Bronchial epithelial cell (primary cell): Measurements from ENCODE around the gene SLC35F3. TPM values are rescaled to one million over a fixed set of nuclear protein-coding genes. Genes with fewer than 3 reads are reported as not detected.
"Not testable (repeated sequence)": the region's sequence is repeated elsewhere in the genome, so short reads cannot be mapped to it uniquely, and the experiment has no call there.

Experiments
- DNase-seq: peaks from one replicate; pipeline ENCODE4 v3.0.0-alpha.2; 2010; ENCODE audit warnings: low read depth
- FAIRE-seq: peaks from 2 replicates; lab custom pipeline; 2011; peaks lifted over from hg19 to GRCh38; lab: Jason Lieb, UNC
- H3K27me3 ChIP-seq: 2 replicates; pipeline ENCODE4 v1.5.1; 2011; ENCODE audit warnings: low read length; ENCODE audit not compliant: control insufficient read depth, insufficient read depth
- H3K36me3 ChIP-seq: 2 replicates; pipeline ENCODE4 v1.5.1; 2011; ENCODE audit warnings: low read length; ENCODE audit not compliant: control insufficient read depth, insufficient read depth
- H3K4me3 ChIP-seq: 2 replicates; pipeline ENCODE4 v1.5.1; 2011; ENCODE audit warnings: mild to moderate bottlenecking, low read depth, low read length, control low read depth
- CTCF ChIP-seq: IDR thresholded peaks from 2 replicates; pipeline ENCODE4 v1.5.1; 2011; ENCODE audit warnings: mild to moderate bottlenecking, moderate library complexity, low read length, control low read depth, inconsistent platforms; ENCODE audit not compliant: insufficient read depth, severe bottlenecking
- total RNA-seq: library from RNA; depleted of rRNA; stranded (reverse); fragments of >200 nt; gene quantifications from 2 replicates; pipeline ENCODE4 v1.2.1, GENCODE V29; 2014

Gene SLC35F3
- total RNA-seq, 1 donor from 2014 or later = 0.79 TPM

GRCh38 chr1:234295068-234295467, 390.6 kb downstream of the SLC35F3 start:
- Histone ChIP-seq H3K4me3 (no peak overlapping the region), H3K36me3 (no peaks in the 10 kb centered on the region), H3K27me3 (no peaks in the 10 kb centered on the region)
- TF ChIP-seq CTCF = no peak
- FAIRE-seq (no peak), DNase-seq (no peak)

- no peak for DNase-seq
- Histone ChIP-seq H3K4me3 (no peak overlapping the region), H3K36me3 (no peaks in the 10 kb centered on the region), H3K27me3 (no peaks in the 10 kb centered on the region)
- FAIRE-seq = no peak
- TF ChIP-seq CTCF = no peak
These were observed 391.1 kb downstream of the SLC35F3 start for GRCh38 chr1:234295626-234296025.

DNA sequence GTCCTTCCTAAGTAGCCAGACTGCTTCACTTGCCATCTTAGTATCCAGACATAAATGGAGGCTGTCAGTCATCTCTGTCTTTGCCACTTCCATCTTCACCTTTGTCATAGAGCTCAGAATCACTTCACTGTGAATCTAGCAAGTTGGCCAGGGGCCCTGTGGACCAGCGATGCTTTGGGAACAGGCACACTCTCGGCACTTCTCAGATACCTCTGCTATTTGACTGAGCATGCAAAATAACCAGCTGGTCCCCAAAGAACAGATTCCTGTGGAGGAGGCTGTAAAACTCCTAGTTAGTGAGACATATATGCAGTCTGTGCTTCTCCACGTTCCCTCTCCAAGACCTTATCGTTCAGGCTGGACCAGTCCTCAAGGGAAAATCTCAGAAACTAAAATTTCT, 392.0 kb downstream of the SLC35F3 start:
- no peak for TF ChIP-seq CTCF

GRCh38 chr1:234297668-234298067, 393.2 kb downstream of the SLC35F3 start:
- Histone ChIP-seq H3K4me3 (no peak overlapping the region), H3K36me3 (no peaks in the 10 kb centered on the region), H3K27me3 (no peaks in the 10 kb centered on the region)
- no peak for TF ChIP-seq CTCF
- FAIRE-seq (no peak), DNase-seq (no peak)

More for the DNA sequence above, 392.0 kb downstream of the SLC35F3 start:
- Histone ChIP-seq H3K27me3 (no peaks in the 10 kb centered on the region), H3K36me3 (no peaks in the 10 kb centered on the region), H3K4me3 (no peak overlapping the region)
- FAIRE-seq (no peak), DNase-seq (no peak)

DNA sequence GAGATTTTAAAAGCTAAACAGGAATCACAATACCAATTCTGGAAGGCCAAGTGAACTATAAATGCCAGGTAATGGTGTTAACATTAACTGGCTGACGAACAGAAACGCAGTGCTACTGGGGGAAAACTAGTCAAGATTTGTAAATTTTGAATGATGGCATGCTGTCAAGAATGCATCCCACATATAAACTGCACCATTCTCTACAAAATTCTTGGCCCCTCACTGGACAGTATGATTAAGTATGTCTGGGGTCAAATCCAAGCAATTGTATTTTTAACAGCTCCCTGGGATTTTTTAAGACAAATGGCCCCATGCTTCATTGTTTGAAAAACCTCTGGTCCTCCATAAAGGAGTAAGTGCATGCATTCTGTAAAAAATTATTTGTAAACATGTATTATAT, 395.6 kb downstream of the SLC35F3 start:
- no peaks in the 10 kb centered on the region for H3K27me3 ChIP-seq
- H3K36me3 ChIP-seq = no peaks in the 10 kb centered on the region
- no peak for TF ChIP-seq CTCF
- H3K4me3 ChIP-seq = no peak overlapping the region
- DNase-seq (no peak), FAIRE-seq (no peak)

- not testable (repeated sequence) for H3K27me3 ChIP-seq, DNase-seq, H3K36me3 ChIP-seq, FAIRE-seq, H3K4me3 ChIP-seq
These were observed 397.2 kb downstream of the SLC35F3 start for GRCh38 chr1:234301663-234302062.
